Mammary epithelial cell (primary cell): ENCODE data around the gene ANXA9.

ENCODE experiments used
- CTCF ChIP-seq, 2 donors: IDR thresholded peaks in 1 of 2; conservative IDR thresholded peaks in 1 of 2; 2 replicates each; pipeline ENCODE4 v1.5.1; 2011 to 2012; ENCODE audit warnings: inconsistent platforms in 2 of 2, low read length in 2 of 2, mild to moderate bottlenecking in 2 of 2, control low read depth in 1 of 2, low read depth in 1 of 2; ENCODE audit not compliant: insufficient read depth in 1 of 2; ENCODE audit errors: extremely low read depth in 1 of 2
- EZH2 ChIP-seq: IDR thresholded peaks from 2 replicates; pipeline ENCODE4 v1.6.1; 2012; ENCODE audit warnings: low read length, inconsistent platforms, borderline replicate concordance

GRCh38 chr1:151039521-151039920 is 57.4 kb downstream of the ANXA9 start:
- TF ChIP-seq EZH2 (no peak), CTCF (conservative IDR thresholded peaks at IDR 0.05 in 1 of 2, IDR thresholded peaks at IDR 0.05 in 1 of 2; ENCODE audit: extremely low read depth in 1 of 2, insufficient read depth in 1 of 2, low read depth in 1 of 2, low read length in 2 of 2) (no peak)
